ENCODE data around the gene CELSR1.

DNA sequence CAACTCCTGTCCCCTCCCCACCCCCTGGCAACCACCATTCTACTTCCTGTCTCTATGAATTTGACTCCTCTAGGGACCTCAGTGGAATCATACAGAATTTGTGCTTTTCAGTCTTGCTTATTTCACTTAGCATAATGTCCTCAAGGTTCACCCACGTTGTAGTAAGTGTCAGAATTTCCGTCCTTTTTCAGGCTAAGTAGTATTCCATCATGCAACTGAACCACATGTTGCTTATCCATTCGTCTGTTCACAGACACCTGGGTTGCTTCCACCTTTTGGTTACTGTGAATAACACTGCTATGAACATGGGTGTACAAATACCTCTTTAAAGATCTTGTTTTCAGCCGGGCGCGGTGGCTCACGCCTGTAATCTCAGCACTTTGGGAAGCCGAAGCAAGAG lies 16.5 kb downstream of the CELSR1 start:
- TF ChIP-seq, protein P1, sequence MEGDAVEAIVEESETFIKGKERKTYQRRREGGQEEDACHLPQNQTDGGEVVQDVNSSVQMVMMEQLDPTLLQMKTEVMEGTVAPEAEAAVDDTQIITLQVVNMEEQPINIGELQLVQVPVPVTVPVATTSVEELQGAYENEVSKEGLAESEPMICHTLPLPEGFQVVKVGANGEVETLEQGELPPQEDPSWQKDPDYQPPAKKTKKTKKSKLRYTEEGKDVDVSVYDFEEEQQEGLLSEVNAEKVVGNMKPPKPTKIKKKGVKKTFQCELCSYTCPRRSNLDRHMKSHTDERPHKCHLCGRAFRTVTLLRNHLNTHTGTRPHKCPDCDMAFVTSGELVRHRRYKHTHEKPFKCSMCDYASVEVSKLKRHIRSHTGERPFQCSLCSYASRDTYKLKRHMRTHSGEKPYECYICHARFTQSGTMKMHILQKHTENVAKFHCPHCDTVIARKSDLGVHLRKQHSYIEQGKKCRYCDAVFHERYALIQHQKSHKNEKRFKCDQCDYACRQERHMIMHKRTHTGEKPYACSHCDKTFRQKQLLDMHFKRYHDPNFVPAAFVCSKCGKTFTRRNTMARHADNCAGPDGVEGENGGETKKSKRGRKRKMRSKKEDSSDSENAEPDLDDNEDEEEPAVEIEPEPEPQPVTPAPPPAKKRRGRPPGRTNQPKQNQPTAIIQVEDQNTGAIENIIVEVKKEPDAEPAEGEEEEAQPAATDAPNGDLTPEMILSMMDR (conservative IDR thresholded peaks at IDR 0.05): no peak
- TF ChIP-seq EZH2 (IDR thresholded peaks at IDR 0.05; ENCODE audit: low read depth): no peak
